ENCODE data around the gene PPY. TPM values are rescaled to one million over a fixed set of nuclear protein-coding genes. Genes with fewer than 3 reads are reported as not detected.

The PPY gene
- total and polyA plus RNA-seq, 11 donors: not detected

DNA sequence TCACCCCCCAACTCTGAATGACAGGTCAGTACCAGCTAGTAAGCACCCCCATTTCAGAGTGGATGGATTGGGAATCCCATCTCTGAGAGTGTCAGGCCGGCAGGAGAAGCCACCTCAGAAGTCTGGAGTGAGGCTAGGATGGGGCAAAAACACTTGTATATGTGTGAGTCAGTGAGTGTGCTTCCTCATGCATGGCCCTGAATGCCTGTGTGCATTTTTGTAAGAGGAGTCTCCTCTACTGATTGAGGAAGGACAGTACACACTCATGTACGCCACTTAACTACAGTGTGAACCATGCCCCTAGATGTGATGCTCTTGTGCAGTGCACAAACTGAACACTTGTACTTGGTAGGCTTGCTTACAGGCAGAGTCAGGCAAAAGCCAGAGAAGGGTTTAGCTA is 39.9 kb upstream of the PPY start:
- Histone ChIP-seq H3K27me3 (peaks cover 0 to 60% (median 9%) of the 10 kb centered on the region in 9 donors), H3K4me1 (peaks cover 0 to 19% (median 8%) of the 10 kb centered on the region in 12 donors), H3K9me3 (no peaks in the 10 kb centered on the region), H3K27ac (no peak overlapping the region), H3K36me3 (no peaks in the 10 kb centered on the region), H3K4me3 (no peak overlapping the region)
- DNase-seq (no peak), ATAC-seq (no peak)
- 81 to 95% (median 88%) methylated on average over 2 of the region's 2 CpGs for WGBS, 4 donors
- intact Hi-C loops (cut with DNase I): no loop called here
- TF ChIP-seq, protein P1, sequence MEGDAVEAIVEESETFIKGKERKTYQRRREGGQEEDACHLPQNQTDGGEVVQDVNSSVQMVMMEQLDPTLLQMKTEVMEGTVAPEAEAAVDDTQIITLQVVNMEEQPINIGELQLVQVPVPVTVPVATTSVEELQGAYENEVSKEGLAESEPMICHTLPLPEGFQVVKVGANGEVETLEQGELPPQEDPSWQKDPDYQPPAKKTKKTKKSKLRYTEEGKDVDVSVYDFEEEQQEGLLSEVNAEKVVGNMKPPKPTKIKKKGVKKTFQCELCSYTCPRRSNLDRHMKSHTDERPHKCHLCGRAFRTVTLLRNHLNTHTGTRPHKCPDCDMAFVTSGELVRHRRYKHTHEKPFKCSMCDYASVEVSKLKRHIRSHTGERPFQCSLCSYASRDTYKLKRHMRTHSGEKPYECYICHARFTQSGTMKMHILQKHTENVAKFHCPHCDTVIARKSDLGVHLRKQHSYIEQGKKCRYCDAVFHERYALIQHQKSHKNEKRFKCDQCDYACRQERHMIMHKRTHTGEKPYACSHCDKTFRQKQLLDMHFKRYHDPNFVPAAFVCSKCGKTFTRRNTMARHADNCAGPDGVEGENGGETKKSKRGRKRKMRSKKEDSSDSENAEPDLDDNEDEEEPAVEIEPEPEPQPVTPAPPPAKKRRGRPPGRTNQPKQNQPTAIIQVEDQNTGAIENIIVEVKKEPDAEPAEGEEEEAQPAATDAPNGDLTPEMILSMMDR (IDR thresholded peaks at IDR 0.05): no peak
- TF ChIP-seq POLR2A (IDR thresholded peaks at IDR 0.05): no peak

- TF ChIP-seq POLR2A (IDR thresholded peaks at IDR 0.05): no peak
- TF ChIP-seq, protein P1 (IDR thresholded peaks at IDR 0.05): no peak
- intact Hi-C loops (cut with DNase I): no loop called here
- WGBS, 4 donors: 85 to 93% (median 87%) methylated on average over 4 of the region's 4 CpGs
- no peak overlapping the region for H3K4me3 ChIP-seq
- no peaks in the 10 kb centered on the region for H3K9me3 ChIP-seq
- H3K27ac ChIP-seq: no peak overlapping the region
- peaks cover 0 to 58% (median 9%) of the 10 kb centered on the region in 9 donors for H3K27me3 ChIP-seq
- H3K36me3 ChIP-seq: no peaks in the 10 kb centered on the region
- DNase-seq (no peak), ATAC-seq (no peak)
- peaks cover 0 to 14% (median 6%) of the 10 kb centered on the region in 12 donors for H3K4me1 ChIP-seq
Observed at GRCh38 chr17:43979671-43980070, 37.4 kb upstream of the PPY start.

- Histone ChIP-seq H3K27ac (no peak overlapping the region), H3K4me3 (no peak overlapping the region), H3K4me1 (peaks cover 0 to 9% (median 4%) of the 10 kb centered on the region in 12 donors), H3K27me3 (peaks cover 0 to 52% (median 7%) of the 10 kb centered on the region in 9 donors), H3K36me3 (no peaks in the 10 kb centered on the region), H3K9me3 (no peaks in the 10 kb centered on the region)
- TF ChIP-seq POLR2A (IDR thresholded peaks at IDR 0.05): no peak
- TF ChIP-seq, protein P1 (IDR thresholded peaks at IDR 0.05): no peak
- no peak for DNase-seq
- no peak for ATAC-seq
- 75 to 80% (median 78%) methylated on average over 7 of the region's 7 CpGs for WGBS, 4 donors
- intact Hi-C loops (cut with DNase I): no loop called here
Observed at GRCh38 chr17:43979011-43979410, 36.7 kb upstream of the PPY start.

DNA sequence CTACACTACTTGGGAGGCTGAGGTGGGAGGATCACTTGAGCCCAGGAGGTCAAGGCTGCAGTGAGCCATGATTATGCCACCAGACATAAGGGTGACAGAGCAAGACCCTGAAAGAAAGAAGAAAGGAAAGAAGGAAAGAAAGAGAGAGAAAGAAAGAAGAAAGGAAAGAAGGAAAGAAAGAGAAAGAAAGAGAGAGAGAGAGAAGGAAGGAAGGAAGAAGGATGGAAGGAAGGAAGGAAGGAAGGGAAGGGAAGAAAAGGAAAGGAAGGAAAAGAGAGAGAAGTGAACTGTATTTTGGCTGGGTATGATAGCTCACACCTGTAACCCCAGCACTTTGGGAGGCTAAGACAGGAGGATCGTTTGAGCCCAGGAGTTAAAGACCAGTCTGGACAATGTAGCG is 35.8 kb upstream of the PPY start:
- peaks cover 0 to 46% (median 3%) of the 10 kb centered on the region in 9 donors for H3K27me3 ChIP-seq
- no peak overlapping the region for H3K4me3 ChIP-seq
- intact Hi-C loops (cut with DNase I): no loop called here
- no peaks in the 10 kb centered on the region for H3K4me1 ChIP-seq
- no peaks in the 10 kb centered on the region for H3K36me3 ChIP-seq
- no peak overlapping the region for H3K27ac ChIP-seq
- TF ChIP-seq, protein P1 (IDR thresholded peaks at IDR 0.05): no peak
- TF ChIP-seq POLR2A (IDR thresholded peaks at IDR 0.05): no peak
- ATAC-seq: no peak
- DNase-seq: no peak
- WGBS, 4 donors: 71 to 88% (median 75%) methylated on average over 2 of the region's 2 CpGs
- no peaks in the 10 kb centered on the region for H3K9me3 ChIP-seq

Data from heart left ventricle (tissue), 16 donors.